BLaER1 treated with 17β-estradiol and CSF1 and Interleukin-3, amounts not matched to agents 10 nM and 100 nM (cell line): ENCODE results near the gene NACC2.

Experiments used
- H3K27ac ChIP-seq, 11 experiments: shearing (Covaris generic); formaldehyde crosslinking; 2 replicates each; pipeline ENCODE4 v1.8.1; 2022
- H3K27me3 ChIP-seq, 11 experiments: shearing (Covaris generic); formaldehyde crosslinking; 2 replicates each; pipeline ENCODE4 v1.8.1; 2022
- H3K36me3 ChIP-seq, 11 experiments: shearing (Covaris generic); formaldehyde crosslinking; 2 replicates each; pipeline ENCODE4 v1.8.1; 2022
- H3K4me1 ChIP-seq, 10 experiments: shearing (Covaris generic); formaldehyde crosslinking; 2 replicates each; pipeline ENCODE4 v1.8.1; 2022
- H3K4me2 ChIP-seq, 11 experiments: shearing (Covaris generic); formaldehyde crosslinking; 2 replicates each; pipeline ENCODE4 v1.8.1; 2022
- H3K4me3 ChIP-seq, 10 experiments: shearing (Covaris generic); formaldehyde crosslinking; 2 replicates each; pipeline ENCODE4 v1.8.1; 2022
- H3K9ac ChIP-seq, 11 experiments: shearing (Covaris generic); formaldehyde crosslinking; 2 replicates each; pipeline ENCODE4 v1.8.1; 2022
- H3K9me3 ChIP-seq, 11 experiments: shearing (Covaris generic); formaldehyde crosslinking; replicated peaks in 1 of 11; 2 replicates each; pipeline ENCODE4 v1.8.1; 2022
- H4K20me1 ChIP-seq, 11 experiments: shearing (Covaris generic); formaldehyde crosslinking; 2 replicates each; pipeline ENCODE4 v1.8.1; 2022
- Cebpa-rat ChIP-seq, 11 experiments: shearing (Covaris generic); IDR thresholded peaks; 2 replicates each; pipeline ENCODE4 v1.8.1; 2022

Gene NACC2

GRCh38 chr9:136010176-136010575 lies 84.9 kb downstream of the NACC2 start:
- Histone ChIP-seq H3K4me1 (peaks cover 20 to 63% (median 51%) of the 10 kb centered on the region in 10 experiments), H3K27ac (no peak overlapping the region)

DNA sequence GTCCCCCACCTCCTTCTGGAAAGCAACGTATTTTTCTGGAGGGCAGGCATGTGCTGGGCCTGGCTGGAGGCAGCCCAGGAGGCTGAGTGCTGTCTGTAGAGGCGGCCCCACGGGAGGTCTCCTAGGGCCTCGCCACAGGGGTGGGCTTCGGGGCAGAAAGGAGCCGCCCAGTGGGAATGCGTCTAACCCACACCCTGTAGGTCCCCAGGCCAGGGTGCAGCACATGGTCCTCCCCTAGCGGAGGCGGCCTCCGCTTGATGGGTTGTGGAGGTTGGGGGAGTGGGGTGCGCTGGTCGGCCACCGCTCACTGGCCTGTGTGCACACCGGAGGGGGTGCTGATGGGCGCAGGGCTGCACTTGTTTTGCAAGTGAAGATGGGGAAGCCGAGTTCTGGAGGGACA lies 85.6 kb downstream of the NACC2 start:
- Histone ChIP-seq H3K27me3 (no peaks in the 10 kb centered on the region), H3K36me3 (peaks cover 0 to 71% (median 0%) of the 10 kb centered on the region in 11 experiments; a peak in 10 of 22 replicates), H3K4me2 (peak overlapping the region in 7 of 11 experiments; percentile 4 to 58 (median 32); a peak in 12 of 22 replicates), H3K9me3 (no peaks in the 10 kb centered on the region), H3K27ac (no peak overlapping the region; a peak in 1 of 22 replicates), H3K4me3 (no peak overlapping the region), H3K4me1 (peaks cover 21 to 63% (median 49%) of the 10 kb centered on the region in 10 experiments), H3K9ac (peak overlapping the region in 2 of 11 experiments; percentile 37 to 49; a peak in 2 of 22 replicates), H4K20me1 (peaks cover 0 to 99% (median 7%) of the 10 kb centered on the region in 11 experiments; a peak in 10 of 22 replicates)
- TF ChIP-seq Cebpa-rat (IDR thresholded peaks at IDR 0.05): no peak

More at GRCh38 chr9:136010176-136010575, 84.9 kb downstream of the NACC2 start:
- H3K9me3 ChIP-seq: no peaks in the 10 kb centered on the region
- peaks cover 0 to 78% (median 0%) of the 10 kb centered on the region in 11 experiments; a peak in 10 of 22 replicates for H3K36me3 ChIP-seq
- H3K4me3 ChIP-seq: no peak overlapping the region
- peaks cover 0 to 99% (median 14%) of the 10 kb centered on the region in 11 experiments; a peak in 12 of 22 replicates for H4K20me1 ChIP-seq
- no peak for TF ChIP-seq Cebpa-rat (IDR thresholded peaks at IDR 0.05)
- 0 out of 22 replicates have a peak overlapping the region, but pooled peaks of 1 of the 11 experiments have one; percentile 12 for H3K9ac ChIP-seq
- H3K4me2 ChIP-seq: peak overlapping the region in 2 of 11 experiments; percentile 5 to 58; a peak in 2 of 22 replicates
- H3K27me3 ChIP-seq: no peaks in the 10 kb centered on the region

DNA sequence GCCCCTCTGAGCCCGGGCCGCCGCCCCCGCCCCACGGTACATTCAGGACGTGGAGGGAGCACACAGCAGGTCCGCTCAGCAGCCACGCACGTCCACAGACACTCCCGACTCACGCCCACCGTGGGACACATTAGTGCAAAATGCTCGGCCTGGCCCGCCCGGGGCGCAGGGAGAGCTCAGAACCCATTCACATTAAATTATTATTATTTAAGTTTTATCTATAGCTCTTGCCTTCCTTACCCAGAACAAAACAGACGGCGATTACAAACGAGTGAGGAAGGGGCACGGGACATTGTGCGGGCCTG lies 86.4 kb downstream of the NACC2 start:
- peaks cover 0 to 95% (median 7%) of the 10 kb centered on the region in 11 experiments; a peak in 10 of 22 replicates for H4K20me1 ChIP-seq
- peak overlapping the region in 2 of 11 experiments; percentile 37 to 49; a peak in 2 of 22 replicates for H3K9ac ChIP-seq
- no peaks in the 10 kb centered on the region for H3K27me3 ChIP-seq
- no peaks in the 10 kb centered on the region for H3K9me3 ChIP-seq
- H3K4me2 ChIP-seq: peak overlapping the region in 5 of 11 experiments; percentile 22 to 58 (median 37); a peak in 5 of 22 replicates
- peaks cover 0 to 64% (median 0%) of the 10 kb centered on the region in 11 experiments; a peak in 10 of 22 replicates for H3K36me3 ChIP-seq
- no peak for TF ChIP-seq Cebpa-rat (IDR thresholded peaks at IDR 0.05)
- H3K4me1 ChIP-seq: peaks cover 27 to 63% (median 53%) of the 10 kb centered on the region in 10 experiments
- no peak overlapping the region for H3K27ac ChIP-seq
- no peak overlapping the region for H3K4me3 ChIP-seq

GRCh38 chr9:136007934-136008692 lies 87.0 kb downstream of the NACC2 start:
- Histone ChIP-seq H3K27ac (no peak overlapping the region), H4K20me1 (peaks cover 0 to 94% (median 7%) of the 10 kb centered on the region in 11 experiments; a peak in 10 of 22 replicates), H3K27me3 (no peaks in the 10 kb centered on the region), H3K9me3 (no peaks in the 10 kb centered on the region), H3K4me3 (no peak overlapping the region), H3K36me3 (peaks cover 0 to 61% (median 0%) of the 10 kb centered on the region in 11 experiments; a peak in 10 of 22 replicates), H3K9ac (no peak overlapping the region), H3K4me1 (peaks cover 29 to 63% (median 55%) of the 10 kb centered on the region in 10 experiments), H3K4me2 (no peak overlapping the region)
- TF ChIP-seq Cebpa-rat (IDR thresholded peaks at IDR 0.05): no peak

DNA sequence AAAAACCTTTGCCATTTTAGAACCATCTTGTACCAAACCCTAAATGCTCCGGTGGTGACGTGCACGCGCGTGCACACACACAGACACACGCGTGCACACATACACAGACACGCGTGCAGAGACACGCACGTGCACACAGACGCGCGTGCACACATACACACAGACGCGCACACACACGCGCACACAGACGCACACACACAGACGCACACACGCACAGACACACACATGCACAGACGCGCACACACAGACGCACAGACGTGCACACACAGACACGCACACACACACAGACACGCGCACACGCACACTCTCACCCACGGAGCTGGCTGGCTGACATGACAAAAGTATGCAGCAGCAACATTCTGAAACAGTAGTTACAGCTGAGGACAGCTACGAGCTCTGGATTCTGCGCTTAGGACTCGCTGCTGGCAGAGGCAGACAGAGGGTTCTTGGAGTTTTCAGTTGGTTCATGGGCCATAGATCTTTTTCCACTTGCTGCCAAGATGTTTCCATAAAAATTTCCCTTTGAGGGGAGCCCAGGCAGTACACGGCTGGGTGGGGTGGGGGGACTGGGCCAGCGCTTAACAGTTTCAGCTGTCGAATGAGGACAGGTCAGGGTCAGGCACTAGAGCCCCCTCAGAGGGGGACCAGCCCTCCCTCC lies 87.7 kb downstream of the NACC2 start:
- Histone ChIP-seq H3K36me3 (peaks cover 0 to 55% (median 0%) of the 10 kb centered on the region in 11 experiments; a peak in 10 of 22 replicates), H3K9me3 (no peaks in the 10 kb centered on the region), H4K20me1 (peaks cover 0 to 87% (median 4%) of the 10 kb centered on the region in 11 experiments; a peak in 10 of 22 replicates), H3K4me1 (peaks cover 24 to 63% (median 54%) of the 10 kb centered on the region in 10 experiments), H3K9ac (no peak overlapping the region), H3K27ac (no peak overlapping the region), H3K4me2 (no peak overlapping the region), H3K4me3 (no peak overlapping the region), H3K27me3 (no peaks in the 10 kb centered on the region)
- TF ChIP-seq Cebpa-rat (IDR thresholded peaks at IDR 0.05): no peak

GRCh38 chr9:136006169-136006568 lies 88.9 kb downstream of the NACC2 start:
- Histone ChIP-seq H3K4me1 (peaks cover 21 to 63% (median 54%) of the 10 kb centered on the region in 10 experiments), H4K20me1 (peaks cover 0 to 80% (median 0%) of the 10 kb centered on the region in 11 experiments; a peak in 10 of 22 replicates), H3K27ac (no peak overlapping the region), H3K36me3 (peaks cover 0 to 43% (median 0%) of the 10 kb centered on the region in 11 experiments; a peak in 10 of 22 replicates), H3K9me3 (no peaks in the 10 kb centered on the region), H3K27me3 (no peaks in the 10 kb centered on the region), H3K4me2 (no peak overlapping the region), H3K9ac (no peak overlapping the region), H3K4me3 (no peak overlapping the region)
- no peak for TF ChIP-seq Cebpa-rat (IDR thresholded peaks at IDR 0.05)

DNA sequence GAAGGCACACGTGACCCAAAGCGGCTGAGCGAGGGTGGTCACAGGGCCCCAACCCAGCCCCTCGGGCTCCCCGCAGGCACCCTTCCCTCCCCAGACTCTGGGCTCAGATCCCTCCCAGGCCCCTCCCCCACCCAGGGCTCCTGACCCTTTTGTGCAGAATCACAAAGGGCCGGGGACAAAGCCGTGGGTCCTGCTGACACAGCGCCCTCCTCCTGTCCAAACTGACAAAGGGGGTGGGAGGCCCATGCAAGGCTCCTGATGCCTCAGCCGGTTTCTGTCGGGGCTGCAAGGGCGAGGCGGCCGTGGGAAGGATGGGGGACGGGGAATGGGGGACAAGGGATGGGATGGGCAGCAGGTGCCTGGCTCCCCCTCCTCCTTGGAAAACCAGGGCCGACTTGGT lies 90.4 kb downstream of the NACC2 start:
- H4K20me1 ChIP-seq: peaks cover 0 to 65% (median 0%) of the 10 kb centered on the region in 11 experiments; a peak in 8 of 22 replicates
- H3K9ac ChIP-seq: peak overlapping the region in 2 of 11 experiments; percentile 13 to 22; a peak in 1 of 22 replicates
- peaks cover 0 to 28% (median 0%) of the 10 kb centered on the region in 11 experiments; a peak in 10 of 22 replicates for H3K36me3 ChIP-seq
- no peaks in the 10 kb centered on the region for H3K9me3 ChIP-seq
- H3K27ac ChIP-seq: no peak overlapping the region
- peaks cover 21 to 53% (median 45%) of the 10 kb centered on the region in 10 experiments for H3K4me1 ChIP-seq
- H3K27me3 ChIP-seq: no peaks in the 10 kb centered on the region
- H3K4me2 ChIP-seq: peak overlapping the region in 4 of 11 experiments; percentile 12 to 56 (median 34); a peak in 6 of 22 replicates
- TF ChIP-seq Cebpa-rat (IDR thresholded peaks at IDR 0.05): no peak
- H3K4me3 ChIP-seq: no peak overlapping the region

- peak overlapping the region in 6 of 11 experiments; percentile 12 to 56 (median 50); a peak in 7 of 22 replicates for H3K4me2 ChIP-seq
- peaks cover 21 to 50% (median 44%) of the 10 kb centered on the region in 10 experiments for H3K4me1 ChIP-seq
- no peak for TF ChIP-seq Cebpa-rat (IDR thresholded peaks at IDR 0.05)
- H3K9ac ChIP-seq: 0 out of 22 replicates have a peak overlapping the region, but pooled peaks of 1 of the 11 experiments have one; percentile 22
- no peaks in the 10 kb centered on the region for H3K27me3 ChIP-seq
- H3K27ac ChIP-seq: no peak overlapping the region
- no peak overlapping the region for H3K4me3 ChIP-seq
- no peaks in the 10 kb centered on the region for H3K9me3 ChIP-seq
- H4K20me1 ChIP-seq: peaks cover 0 to 60% (median 0%) of the 10 kb centered on the region in 11 experiments; a peak in 7 of 22 replicates
- peaks cover 0 to 23% (median 0%) of the 10 kb centered on the region in 11 experiments; a peak in 10 of 22 replicates for H3K36me3 ChIP-seq
Observed at GRCh38 chr9:136004219-136004618, 90.9 kb downstream of the NACC2 start.
